GM18951 (cell line): ENCODE results near the gene ZBTB38.

Experiments
- POLR2A ChIP-seq: IDR thresholded peaks from 4 replicates; pipeline ENCODE4 v1.6.1; 2011; ENCODE audit warnings: mild to moderate bottlenecking; ENCODE audit not compliant: insufficient read length, insufficient read depth; ENCODE audit errors: extremely low read depth
- in situ Hi-C: fragments of 300-500 bp; cut with MboI; formaldehyde crosslinking; loops from one replicate; pipeline ENCODE4 v1.12.0; 2022; ENCODE audit warnings: low sequenced_read_pairs, mixed read lengths, inconsistent platforms; ENCODE audit not compliant: unreplicated experiment

The ZBTB38 gene

DNA sequence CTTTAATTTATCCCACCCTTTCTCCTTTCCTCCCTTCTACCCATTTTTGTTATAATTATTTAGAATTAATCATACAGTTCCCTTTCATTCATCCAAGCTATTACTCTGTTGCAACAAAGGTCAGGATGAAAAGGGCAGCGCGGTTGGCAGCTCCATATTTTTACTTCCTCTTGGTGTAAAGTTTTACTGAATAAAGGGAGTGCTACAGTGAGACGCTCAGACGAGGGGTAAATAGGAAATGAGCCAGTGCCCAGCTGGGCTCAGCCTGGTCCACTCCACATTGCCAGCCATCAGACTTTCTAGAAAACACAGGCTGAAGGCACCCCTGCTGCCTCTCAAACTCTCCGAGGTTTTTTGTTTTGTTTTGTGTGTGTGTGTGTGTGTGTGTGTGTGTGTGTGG lies 21.9 kb upstream of the ZBTB38 start:
- in situ Hi-C loops, result no loop called here
- TF ChIP-seq POLR2A, result no peak

DNA sequence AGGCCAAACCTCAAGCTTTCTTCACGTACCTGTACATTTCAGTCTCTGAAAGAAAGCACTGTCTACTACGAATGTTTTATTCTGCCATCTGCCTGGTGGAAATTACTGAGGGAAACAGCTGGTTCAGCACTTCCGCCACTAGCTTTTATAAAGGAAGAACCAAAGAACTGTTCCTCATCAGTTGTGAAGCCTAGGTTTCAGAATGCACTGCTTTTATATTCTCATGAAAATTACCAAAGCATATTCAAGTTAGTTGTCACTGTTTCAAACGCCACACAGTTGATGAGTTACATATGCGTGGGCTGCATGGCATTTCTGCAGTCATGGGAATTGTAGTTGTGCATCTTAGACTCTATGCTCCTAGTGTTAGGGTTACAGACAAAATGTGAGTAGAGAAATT lies 21.5 kb upstream of the ZBTB38 start:
- no peak for TF ChIP-seq POLR2A
- in situ Hi-C loops, result no loop called here

- TF ChIP-seq POLR2A, result no peak
- in situ Hi-C loops, result no loop called here
Measured at GRCh38 chr3:141348837-141349236, 19.5 kb upstream of the ZBTB38 start.

DNA sequence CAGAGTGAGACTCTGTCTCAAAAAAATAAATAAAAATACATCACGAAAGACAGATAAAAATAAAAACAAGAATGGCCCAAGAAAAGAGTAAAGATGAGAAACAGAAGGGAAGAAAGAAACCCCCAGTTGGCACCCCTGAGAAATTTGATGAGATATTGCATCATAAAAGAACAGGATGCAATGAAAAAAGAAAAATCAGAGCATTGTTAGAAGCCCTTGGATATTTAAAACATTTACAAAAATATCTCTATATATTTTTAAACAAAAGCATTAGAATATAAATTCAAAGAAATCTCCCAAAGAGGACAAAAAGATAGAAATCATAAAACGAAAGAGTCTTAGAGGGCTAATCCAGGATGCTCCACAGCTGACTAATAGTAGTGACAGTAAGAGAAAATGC lies 18.6 kb upstream of the ZBTB38 start:
- in situ Hi-C loops, result no loop called here
- no peak for TF ChIP-seq POLR2A

- no peak for TF ChIP-seq POLR2A
- in situ Hi-C loops, result no loop called here
Measured at GRCh38 chr3:141350666-141351065, 17.6 kb upstream of the ZBTB38 start.

DNA sequence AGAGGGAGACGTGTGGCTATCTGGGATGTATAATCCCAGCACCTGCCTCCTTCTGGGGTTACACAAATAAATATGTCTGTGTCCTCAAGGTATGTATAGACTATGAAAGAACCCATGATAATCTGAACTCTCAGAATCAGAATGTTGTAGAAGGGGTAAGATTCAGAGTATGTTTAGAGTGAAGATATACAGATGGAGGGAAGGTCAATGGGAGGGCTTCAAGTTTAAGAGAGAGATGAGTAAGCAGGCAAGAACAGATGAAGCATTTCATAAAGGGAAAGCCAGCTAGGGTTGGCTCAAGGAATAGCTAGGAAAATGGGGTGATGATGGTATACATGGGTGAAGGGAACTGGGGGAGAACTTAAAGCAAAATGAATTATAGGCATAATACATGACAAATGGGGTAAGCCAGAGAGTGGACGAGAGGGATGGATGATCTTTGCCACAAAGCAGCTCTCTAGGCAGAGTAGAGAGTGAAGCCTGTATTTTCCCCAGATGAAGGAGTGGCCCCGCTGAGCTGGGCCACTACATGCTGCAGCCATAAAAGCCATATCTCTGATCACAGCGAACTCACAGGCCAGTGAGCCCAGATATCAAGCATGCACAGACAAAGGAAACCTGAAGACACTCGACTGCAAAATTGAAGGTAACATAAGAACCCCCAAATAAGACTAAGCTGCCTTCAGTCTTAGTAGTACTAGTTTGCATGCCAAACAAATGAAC lies 15.9 kb upstream of the ZBTB38 start:
- TF ChIP-seq POLR2A, result no peak

DNA sequence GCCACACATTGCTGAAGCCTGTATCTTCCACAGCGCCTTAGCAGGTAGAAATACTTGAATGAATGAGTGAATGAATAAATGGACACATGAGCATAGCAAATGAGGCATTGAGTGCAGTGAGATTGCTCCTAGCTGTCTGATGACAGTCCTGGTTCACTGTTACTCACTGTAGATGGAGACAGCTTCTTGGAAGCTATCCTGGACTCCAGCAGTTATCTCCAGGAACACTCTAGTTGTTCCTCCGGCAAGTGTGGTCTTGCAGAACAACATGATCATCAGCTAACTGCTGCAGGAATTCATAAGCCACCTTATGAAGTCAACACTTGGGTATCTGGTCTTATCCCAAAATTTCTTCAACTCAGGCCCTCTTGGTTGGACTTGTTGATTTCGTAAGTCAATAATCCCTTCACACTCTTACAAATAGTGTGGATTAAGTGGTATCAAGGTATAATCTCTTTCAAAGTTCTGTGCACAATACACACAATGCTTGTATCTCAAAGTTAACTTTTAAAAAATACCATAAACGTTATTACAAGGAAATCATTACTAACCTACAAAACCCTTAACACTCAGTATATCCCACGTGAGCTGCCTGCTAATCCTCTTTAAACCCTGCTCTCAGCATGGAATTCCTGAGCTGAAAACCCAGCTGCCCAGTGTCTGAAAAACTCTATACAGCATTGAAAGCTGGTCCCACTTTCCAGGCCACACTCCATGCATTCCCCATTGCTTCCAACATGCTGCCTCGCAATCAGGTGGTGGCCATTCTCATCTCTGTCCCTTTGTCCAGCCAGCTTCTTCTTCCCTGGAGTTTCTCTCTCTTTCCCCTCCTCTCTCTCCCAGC lies 14.4 kb upstream of the ZBTB38 start:
- in situ Hi-C loops, result no loop called here
- TF ChIP-seq POLR2A, result no peak

More for the DNA sequence above, 15.9 kb upstream of the ZBTB38 start:
- in situ Hi-C loops, result no loop called here

GRCh38 chr3:141354517-141354916 lies 13.8 kb upstream of the ZBTB38 start:
- in situ Hi-C loops, result no loop called here
- TF ChIP-seq POLR2A, result no peak

DNA sequence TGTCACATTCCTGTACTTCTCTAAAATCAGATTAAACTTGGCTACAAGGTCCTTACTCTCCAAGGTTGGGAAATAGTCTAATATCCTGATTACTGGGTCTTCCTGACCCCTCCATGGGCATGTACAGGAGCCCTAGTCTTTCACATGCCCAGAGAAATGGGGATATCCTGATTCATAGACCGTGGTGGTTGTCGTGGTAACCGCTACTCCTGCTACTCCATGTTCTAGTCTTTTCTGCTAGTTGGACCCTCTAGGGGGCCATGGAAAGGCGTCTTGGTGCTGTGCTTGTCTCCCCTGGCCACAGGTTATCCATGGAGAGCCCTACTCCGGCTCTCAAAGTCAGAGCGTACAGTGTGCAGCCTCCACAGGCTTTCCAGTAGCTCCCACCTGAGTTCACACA lies 13.1 kb upstream of the ZBTB38 start:
- in situ Hi-C loops, result no loop called here
- no peak for TF ChIP-seq POLR2A

GRCh38 chr3:141356046-141356445 lies 12.3 kb upstream of the ZBTB38 start:
- no peak for TF ChIP-seq POLR2A
- in situ Hi-C loops, result no loop called here

GRCh38 chr3:141360888-141361598 lies 7.3 kb upstream of the ZBTB38 start:
- in situ Hi-C loops, result no loop called here
- TF ChIP-seq POLR2A, result no peak

GRCh38 chr3:141362736-141363135 lies 5.6 kb upstream of the ZBTB38 start:
- in situ Hi-C loops, result no loop called here
- no peak for TF ChIP-seq POLR2A

- TF ChIP-seq POLR2A, result no peak
- in situ Hi-C loops, result loop anchor here (5.0 kb wide), 1 partner anchor 77 kb away; no protein-coding TSS in a partner anchor
Measured at GRCh38 chr3:141365201-141365600, 3.1 kb upstream of the ZBTB38 start.
